ENCODE results near the gene SLC37A4.

GRCh38 chr11:118975771-118976709 lies 54.6 kb downstream of the SLC37A4 start:
- no peak for TF ChIP-seq CTCF (IDR thresholded peaks at IDR 0.05; ENCODE audit: insufficient read depth, low read length)
- no peak for TF ChIP-seq GABPA (IDR thresholded peaks at IDR 0.05; ENCODE audit: low read depth)
- no peak for TF ChIP-seq POLR2AphosphoS5 (IDR thresholded peaks at IDR 0.05; ENCODE audit: low read depth)
